Endothelial cell of umbilical vein (primary cell): Measurements from ENCODE around the gene STPG4. TPM values are rescaled to one million over a fixed set of nuclear protein-coding genes. Genes with fewer than 3 reads are reported as not detected.

Source experiments
- BruUV-seq: library from RNA; stranded (reverse); fragments of 400-500 nt; replicated peaks from 2 replicates; lab custom pipeline; 2021; lab: Mats Ljungman, UMichigan
- CTCF ChIA-PET: fragments of 300-600, 350-600 bp; sonication (Branson Sonifier 250); formaldehyde crosslinking; loops from one replicate; lab custom pipeline; 2021; ENCODE audit warnings: antibody characterized with exemption, inconsistent platforms; lab: Charles Lee
- POLR2A ChIA-PET: fragments of 300-600, 350-600 bp; sonication (Branson Sonifier 250); formaldehyde crosslinking; loops from one replicate; lab custom pipeline; 2021; ENCODE audit warnings: antibody characterized with exemption, inconsistent platforms; lab: Charles Lee
- DNase-seq: peaks from one replicate; pipeline ENCODE4 v3.0.0-alpha.2; 2011; ENCODE audit warnings: low read depth, low spot score
- FAIRE-seq: peaks from 2 replicates; lab custom pipeline; 2011; peaks lifted over from hg19 to GRCh38; lab: Jason Lieb, UNC
- H2AFZ ChIP-seq: 2 replicates; pipeline ENCODE4 v1.6.0; 2012; ENCODE audit warnings: low read depth, low read length, control low read depth, inconsistent platforms
- H3K27ac ChIP-seq: 2 replicates; pipeline ENCODE4 v1.5.1; 2011; ENCODE audit warnings: low read depth, mild to moderate bottlenecking, control low read depth, low read length, moderate library complexity; ENCODE audit not compliant: insufficient read depth
- H3K27me3 ChIP-seq, 2 experiments: 2 replicates each; pipeline versions ENCODE4 v1.6.0 to v1.6.1; 2011; ENCODE audit warnings: low read length in 2 of 2, mixed read lengths in 1 of 2; ENCODE audit not compliant: control insufficient read depth in 2 of 2, insufficient read depth in 2 of 2
- H3K36me3 ChIP-seq, 2 experiments: 2 replicates in 1 of 2; 3 replicates in 1 of 2; pipeline ENCODE4 v1.5.1; 2011; ENCODE audit warnings: low read length in 2 of 2, mild to moderate bottlenecking in 1 of 2, moderate library complexity in 1 of 2; ENCODE audit not compliant: control insufficient read depth in 2 of 2, insufficient read depth in 2 of 2; ENCODE audit errors: extremely low read depth in 1 of 2
- H3K4me1 ChIP-seq: 3 replicates; pipeline ENCODE4 v1.5.1; 2011; ENCODE audit warnings: mild to moderate bottlenecking, low read length; ENCODE audit not compliant: control insufficient read depth, insufficient read depth; ENCODE audit errors: extremely low read depth
- H3K4me2 ChIP-seq: 2 replicates; pipeline ENCODE4 v1.6.1; 2011; ENCODE audit warnings: low read length, control low read depth, mixed read lengths; ENCODE audit not compliant: insufficient read depth
- H3K4me3 ChIP-seq, 3 experiments: fragments of 200-600 bp in 1 of 3; sonication (generic), shearing (Covaris generic) in 1 of 3; replicated peaks in 1 of 3; 2 replicates each; pipeline ENCODE4 v1.5.1; 2011 to 2016; ENCODE audit warnings: control low read depth in 3 of 3, low read length in 3 of 3, mild to moderate bottlenecking in 2 of 3, inconsistent platforms in 1 of 3, low read depth in 1 of 3, moderate library complexity in 1 of 3; ENCODE audit not compliant: insufficient read depth in 1 of 3
- H3K79me2 ChIP-seq: 2 replicates; pipeline ENCODE4 v1.6.0; 2012; ENCODE audit warnings: low read length, inconsistent platforms; ENCODE audit not compliant: control insufficient read depth, insufficient read depth
- H3K9ac ChIP-seq: replicated peaks from 2 replicates; pipeline ENCODE3; 2011; ENCODE audit warnings: low read length, control low read depth; ENCODE audit not compliant: insufficient read depth; ENCODE audit errors: extremely low read depth
- H3K9me1 ChIP-seq: replicated peaks from 3 replicates; pipeline ENCODE4 v1.6.0; 2011; ENCODE audit warnings: mild to moderate bottlenecking, low read length; ENCODE audit not compliant: control insufficient read depth, insufficient read depth; ENCODE audit errors: extremely low read depth
- H3K9me3 ChIP-seq: replicated peaks from 2 replicates; pipeline ENCODE4 v1.5.1; 2012; ENCODE audit warnings: low read length, inconsistent platforms; ENCODE audit not compliant: control insufficient read depth, insufficient read depth
- H4K20me1 ChIP-seq: replicated peaks from 2 replicates; pipeline ENCODE3; 2011; ENCODE audit warnings: mild to moderate bottlenecking, low read length; ENCODE audit not compliant: control insufficient read depth, insufficient read depth; ENCODE audit errors: extremely low read depth
- CTCF ChIP-seq, 2 donors: IDR thresholded peaks; 1 replicate in 1 of 2; 2 replicates in 1 of 2; pipeline ENCODE4 v1.5.1; 2011; ENCODE audit warnings: low read length in 2 of 2, mild to moderate bottlenecking in 2 of 2, moderate library complexity in 2 of 2, control low read depth in 1 of 2, inconsistent platforms in 1 of 2, low read depth in 1 of 2; ENCODE audit not compliant: insufficient read depth in 1 of 2; ENCODE audit errors: extremely low read depth in 1 of 2
- EZH2 ChIP-seq: IDR thresholded peaks from 2 replicates; pipeline ENCODE4 v1.6.1; 2012; ENCODE audit warnings: borderline replicate concordance, low read depth, mild to moderate bottlenecking, moderate library complexity, low read length, inconsistent platforms; ENCODE audit not compliant: severe bottlenecking
- FOS ChIP-seq: IDR thresholded peaks from 2 replicates; pipeline ENCODE4 v1.6.1; 2011; ENCODE audit warnings: mild to moderate bottlenecking, low read length, moderate library complexity, borderline replicate concordance; ENCODE audit not compliant: insufficient read depth
- GATA2 ChIP-seq: IDR thresholded peaks from 2 replicates; pipeline ENCODE4 v1.7.0; 2011; ENCODE audit warnings: low read depth, mild to moderate bottlenecking, moderate library complexity, mixed read lengths, low read length; ENCODE audit not compliant: insufficient read length, insufficient read depth
- JUN ChIP-seq: IDR thresholded peaks from 2 replicates; pipeline ENCODE4 v1.6.1; 2011; ENCODE audit warnings: borderline replicate concordance, low read depth; ENCODE audit not compliant: insufficient read length, insufficient read depth
- MAX ChIP-seq: IDR thresholded peaks from 2 replicates; pipeline ENCODE4 v1.6.1; 2011; ENCODE audit not compliant: insufficient read depth, insufficient read length
- MYC ChIP-seq: IDR thresholded peaks from one replicate; pipeline ENCODE4 v1.6.1; 2011; ENCODE audit warnings: mild to moderate bottlenecking, low read depth, low read length
- POLR2A ChIP-seq: IDR thresholded peaks from 2 replicates; pipeline ENCODE4 v1.6.1; 2012; ENCODE audit warnings: low read depth, mild to moderate bottlenecking, control low read depth, low read length
- POLR2AphosphoS5 ChIP-seq: IDR thresholded peaks from 2 replicates; pipeline ENCODE4 v1.6.1; 2012; ENCODE audit warnings: low read depth, mild to moderate bottlenecking, control low read depth, low read length, moderate library complexity; ENCODE audit not compliant: insufficient read depth
- dilution Hi-C: fragments of 300-500 bp; cut with MboI; formaldehyde crosslinking; loops from one replicate; pipeline ENCODE4 v1.15.0; 2019; ENCODE audit warnings: low sequenced_read_pairs; ENCODE audit not compliant: extremely low pct_ligation_motif_present
- intact Hi-C: fragments of 100-400 bp; cut with micrococcal nuclease; formaldehyde crosslinking; loops from one replicate; pipeline ENCODE4 v1.10.0; 2022
- polyA plus RNA-seq, 4 experiments: library from polyadenylated mRNA; depleted of rRNA in 3 of 4; stranded (reverse) in 3 of 4; unstranded in 1 of 4; fragments of >200 nt; gene quantifications; 2 replicates each; pipeline versions ENCODE4 v1.2.1 to v1.2.3, GENCODE V29; 2011 to 2012; ENCODE audit warnings: missing spikeins in 1 of 4
- total RNA-seq: library from RNA; stranded (reverse); gene quantifications from 2 replicates; pipeline ENCODE4 v1.2.3, GENCODE V29; 2021

Gene STPG4
- total and polyA plus RNA-seq, 2 donors (not counting 3 experiments of a cell fraction or from before 2014, with no cell fraction given): 0.53 TPM; not detected in 1

DNA sequence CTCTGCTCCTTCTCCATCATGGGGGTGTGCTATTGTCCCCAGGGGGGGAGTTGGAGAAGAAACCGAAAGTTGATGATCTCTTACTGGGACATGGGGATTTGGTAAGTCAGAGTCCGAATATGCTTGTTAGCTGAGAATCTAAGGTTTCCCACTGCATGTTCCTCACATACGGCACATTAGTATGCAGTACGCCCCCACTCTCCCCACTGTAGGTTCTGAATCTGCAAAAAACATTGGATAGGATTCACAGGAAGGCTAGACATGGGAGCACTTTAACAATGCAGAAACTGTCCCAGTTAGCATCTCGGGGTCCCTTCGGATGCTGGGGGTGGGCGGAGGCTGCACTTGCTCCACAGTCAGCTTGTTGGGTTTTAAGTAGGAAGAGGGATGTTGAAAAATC lies 102.3 kb downstream of the STPG4 start:
- Histone ChIP-seq H3K36me3 (no peaks in the 10 kb centered on the region), H3K4me3 (no peak overlapping the region), H3K4me2 (no peak overlapping the region), H3K9me3 (no peaks in the 10 kb centered on the region), H2AFZ (no peak overlapping the region), H3K27me3 (no peaks in the 10 kb centered on the region), H3K27ac (no peak overlapping the region), H3K4me1 (no peaks in the 10 kb centered on the region), H4K20me1 (no peaks in the 10 kb centered on the region), H3K9ac (no peak overlapping the region), H3K9me1 (no peaks in the 10 kb centered on the region), H3K79me2 (no peaks in the 10 kb centered on the region)
- ChIA-PET POLR2A (no interaction called here), CTCF (interaction anchor here (1.2 kb wide), 1 partner anchor 9 kb away, joined by 3 read pairs; no protein-coding TSS in a partner anchor)
- no TSS peak for BruUV-seq
- TF ChIP-seq POLR2AphosphoS5: no peak
- no peak for TF ChIP-seq EZH2
- TF ChIP-seq MYC: no peak
- no peak for TF ChIP-seq MAX
- no peak for TF ChIP-seq POLR2A
- TF ChIP-seq GATA2: no peak
- no peak for TF ChIP-seq CTCF (IDR thresholded peaks at IDR 0.05; ENCODE audit: extremely low read depth in 1 of 2, insufficient read depth in 1 of 2, low read depth in 1 of 2, low read length in 2 of 2)
- TF ChIP-seq FOS: no peak
- no peak for TF ChIP-seq JUN
- FAIRE-seq (no peak), DNase-seq (no peak)
- intact Hi-C loops: no loop called here
- dilution Hi-C loops: no loop called here
